Breast epithelium (tissue), 3 donors: ENCODE measurements around the gene PRRT4.

Experiments used
- POLR2AphosphoS5 ChIP-seq, 3 donors: sonication (generic); formaldehyde crosslinking; IDR thresholded peaks; one replicate each; pipeline ENCODE4 v1.6.1; 2017; ENCODE audit warnings: antibody characterized with exemption in 3 of 3
- TF ChIP-seq, protein P1 (sequence below), 3 donors: fragments of 450-650 bp; IDR thresholded peaks; one replicate each; pipeline ENCODE4 v1.5.1; 2016 to 2017; ENCODE audit warnings: antibody characterized with exemption in 3 of 3, mild to moderate bottlenecking in 3 of 3, moderate library complexity in 3 of 3

DNA sequence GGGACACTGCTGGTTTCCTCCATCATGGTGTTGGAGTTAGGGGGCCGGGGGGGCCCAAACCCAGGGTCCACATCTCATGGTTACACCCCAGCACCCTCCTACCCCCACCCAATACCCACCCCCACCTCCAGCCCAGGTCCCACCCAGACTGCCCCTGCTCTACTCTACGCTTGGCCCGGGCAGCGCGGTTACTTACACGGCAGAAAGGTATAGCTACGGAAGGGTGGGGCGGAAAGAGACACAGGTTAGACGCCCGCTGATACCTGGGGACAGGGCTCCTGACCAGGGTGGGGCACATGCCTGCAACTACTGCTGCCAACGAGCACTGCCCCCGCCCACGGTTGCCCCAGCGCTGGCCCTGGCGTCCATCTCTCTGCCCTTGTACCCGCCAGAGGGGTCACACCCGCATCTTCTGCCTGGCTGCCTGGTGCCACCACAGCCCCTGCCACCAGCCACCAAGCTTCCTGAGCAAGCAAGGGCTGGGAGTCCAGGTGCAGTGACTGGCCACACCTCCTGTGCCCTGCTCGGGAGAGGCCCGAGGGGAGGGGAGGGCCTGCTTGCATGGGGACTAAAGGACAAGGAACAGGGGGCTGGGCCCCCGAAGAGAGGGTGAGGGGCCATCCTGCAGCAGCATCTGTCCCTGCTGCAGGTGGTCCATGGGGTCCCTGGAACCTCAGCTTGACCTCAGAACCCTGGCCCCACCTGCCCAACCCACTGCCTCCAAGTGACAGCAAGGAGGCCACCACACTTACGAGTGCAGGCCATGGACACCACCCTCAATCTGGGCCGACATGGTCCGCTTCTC, 32.2 kb upstream of the PRRT4 start:
- TF ChIP-seq, protein P1, sequence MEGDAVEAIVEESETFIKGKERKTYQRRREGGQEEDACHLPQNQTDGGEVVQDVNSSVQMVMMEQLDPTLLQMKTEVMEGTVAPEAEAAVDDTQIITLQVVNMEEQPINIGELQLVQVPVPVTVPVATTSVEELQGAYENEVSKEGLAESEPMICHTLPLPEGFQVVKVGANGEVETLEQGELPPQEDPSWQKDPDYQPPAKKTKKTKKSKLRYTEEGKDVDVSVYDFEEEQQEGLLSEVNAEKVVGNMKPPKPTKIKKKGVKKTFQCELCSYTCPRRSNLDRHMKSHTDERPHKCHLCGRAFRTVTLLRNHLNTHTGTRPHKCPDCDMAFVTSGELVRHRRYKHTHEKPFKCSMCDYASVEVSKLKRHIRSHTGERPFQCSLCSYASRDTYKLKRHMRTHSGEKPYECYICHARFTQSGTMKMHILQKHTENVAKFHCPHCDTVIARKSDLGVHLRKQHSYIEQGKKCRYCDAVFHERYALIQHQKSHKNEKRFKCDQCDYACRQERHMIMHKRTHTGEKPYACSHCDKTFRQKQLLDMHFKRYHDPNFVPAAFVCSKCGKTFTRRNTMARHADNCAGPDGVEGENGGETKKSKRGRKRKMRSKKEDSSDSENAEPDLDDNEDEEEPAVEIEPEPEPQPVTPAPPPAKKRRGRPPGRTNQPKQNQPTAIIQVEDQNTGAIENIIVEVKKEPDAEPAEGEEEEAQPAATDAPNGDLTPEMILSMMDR (IDR thresholded peaks at IDR 0.05): no peak
- no peak for TF ChIP-seq POLR2AphosphoS5 (IDR thresholded peaks at IDR 0.05)
